GM18858 (cell line): ENCODE measurements around the gene NCR1.
"Not testable (repeated sequence)": the region's sequence is repeated elsewhere in the genome, so short reads cannot be mapped to it uniquely, and the experiment has no call there.

Source experiments
- ATAC-seq: cut with Tn5 transposase; IDR thresholded peaks from one replicate; pipeline ENCODE4 v1.9.1; 2021; ENCODE audit not compliant: unreplicated experiment

NCR1 gene

GRCh38 chr19:54906819-54907218 lies 871 bp downstream of the NCR1 start:
- ATAC-seq: no peak

DNA sequence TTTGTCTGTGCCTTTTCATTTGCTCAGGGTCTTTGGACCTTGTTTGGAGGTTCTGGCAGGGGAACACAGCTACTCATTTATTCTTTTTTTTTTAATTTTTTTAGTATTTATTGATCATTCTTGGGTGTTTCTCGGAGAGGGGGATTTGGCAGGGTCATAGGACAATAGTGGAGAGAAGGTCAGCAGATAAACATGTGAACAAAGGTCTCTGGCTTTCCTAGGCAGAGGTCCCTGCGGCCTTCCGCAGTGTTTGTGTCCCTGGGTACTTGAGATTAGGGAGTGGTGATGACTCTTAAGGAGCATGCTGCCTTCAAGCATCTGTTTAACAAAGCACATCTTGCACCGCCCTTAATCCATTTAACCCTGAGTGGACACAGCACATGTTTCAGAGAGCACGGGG lies 2.0 kb downstream of the NCR1 start:
- not testable (repeated sequence) for ATAC-seq

GRCh38 chr19:54916822-54917221 lies 10.9 kb downstream of the NCR1 start:
- no peak for ATAC-seq

DNA sequence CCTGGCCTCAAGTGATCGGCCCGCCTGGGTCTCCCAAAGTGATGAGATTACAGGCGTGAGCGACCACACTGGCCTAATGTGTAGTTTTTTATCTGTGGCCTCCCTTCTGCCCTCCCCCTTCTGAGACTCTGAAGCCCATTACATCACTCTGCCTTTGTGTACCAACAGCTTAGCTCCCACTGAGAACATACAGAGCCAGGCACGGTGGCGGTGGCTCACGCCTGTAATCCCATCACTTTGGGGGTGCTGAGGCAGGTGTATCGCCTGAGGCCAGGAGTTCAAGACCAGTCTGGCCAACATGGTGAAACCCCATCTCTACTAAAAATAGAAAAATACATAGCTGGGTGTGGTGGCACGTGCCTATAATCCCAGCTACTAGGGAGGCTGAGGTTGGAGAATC lies 12.6 kb downstream of the NCR1 start:
- ATAC-seq: no peak

- not testable (repeated sequence) for ATAC-seq
These were observed 14.0 kb downstream of the NCR1 start for GRCh38 chr19:54919646-54920563.

DNA sequence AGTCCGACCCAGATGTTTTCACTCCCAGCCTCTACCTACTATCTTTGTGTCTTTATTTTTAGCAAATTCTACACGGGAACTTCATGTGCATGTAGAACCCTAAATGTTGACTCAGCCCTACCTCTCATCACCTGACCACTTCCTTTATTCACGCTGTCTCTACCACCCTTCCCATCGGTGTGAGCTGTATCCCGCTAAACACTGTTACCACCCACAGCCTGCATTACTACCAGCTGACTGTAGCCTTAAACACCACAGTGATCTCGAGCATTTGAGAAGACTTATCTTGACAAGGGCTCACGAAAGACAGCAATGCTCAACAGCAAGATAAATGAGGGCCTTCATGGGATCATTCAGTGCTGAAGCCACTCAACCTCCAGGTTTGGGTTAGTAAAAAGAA lies 15.1 kb downstream of the NCR1 start:
- ATAC-seq: no peak

DNA sequence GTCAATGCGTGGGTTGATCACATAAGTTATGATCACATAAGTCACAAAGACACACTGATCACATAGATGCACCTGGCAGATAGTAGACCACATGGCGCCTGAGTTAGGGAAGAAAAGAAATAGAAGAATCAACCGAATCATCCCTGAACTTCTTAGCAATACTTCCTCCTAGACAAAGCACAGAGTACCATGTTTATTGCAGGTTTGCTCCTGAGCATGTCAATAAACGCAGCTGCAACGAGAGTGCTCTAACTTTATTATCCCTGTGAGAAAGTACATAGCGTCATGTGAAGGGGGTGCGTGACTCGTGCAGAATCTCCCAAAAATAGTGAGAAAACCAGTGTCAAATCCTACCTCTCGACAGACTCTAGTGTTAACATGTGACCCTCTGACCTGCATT lies 17.3 kb downstream of the NCR1 start:
- ATAC-seq: no peak

- ATAC-seq: no peak
These were observed 22.4 kb downstream of the NCR1 start for GRCh38 chr19:54928299-54928698.

- no peak for ATAC-seq
These were observed 32.0 kb downstream of the NCR1 start for GRCh38 chr19:54937926-54938325.

- ATAC-seq: no peak
These were observed 33.0 kb downstream of the NCR1 start for GRCh38 chr19:54938906-54939305.

- ATAC-seq: not testable (repeated sequence)
These were observed 33.6 kb downstream of the NCR1 start for GRCh38 chr19:54939538-54939937.

GRCh38 chr19:54943772-54944361 lies 37.9 kb downstream of the NCR1 start:
- ATAC-seq: not testable (repeated sequence)

DNA sequence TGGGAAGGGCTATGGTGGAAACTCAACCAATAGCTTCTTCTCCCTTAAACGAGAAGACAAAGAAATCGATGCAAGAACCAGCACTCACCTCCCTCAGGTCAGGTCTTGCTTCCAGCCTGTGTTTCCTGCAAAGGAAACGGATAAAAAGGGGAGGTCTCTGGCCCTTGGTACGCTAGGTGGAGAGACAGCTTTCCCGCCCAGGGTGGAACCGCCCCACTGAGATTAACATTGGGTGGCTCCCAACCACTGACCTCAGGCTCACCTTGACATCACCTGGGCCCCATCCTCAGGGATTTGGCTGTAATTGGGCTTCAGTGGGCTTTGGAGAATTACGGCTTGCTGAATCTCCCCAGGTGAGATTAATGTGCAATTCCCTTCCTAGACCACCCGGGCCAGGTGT lies 41.4 kb downstream of the NCR1 start, which contains the start of gene NLRP7:
Gene NLRP7 (minus strand): TSS at position 150 of the 400 bp plus-strand sequence.
- ATAC-seq: no peak

GRCh38 chr19:54949412-54949811 lies 43.5 kb downstream of the NCR1 start:
- no peak for ATAC-seq

DNA sequence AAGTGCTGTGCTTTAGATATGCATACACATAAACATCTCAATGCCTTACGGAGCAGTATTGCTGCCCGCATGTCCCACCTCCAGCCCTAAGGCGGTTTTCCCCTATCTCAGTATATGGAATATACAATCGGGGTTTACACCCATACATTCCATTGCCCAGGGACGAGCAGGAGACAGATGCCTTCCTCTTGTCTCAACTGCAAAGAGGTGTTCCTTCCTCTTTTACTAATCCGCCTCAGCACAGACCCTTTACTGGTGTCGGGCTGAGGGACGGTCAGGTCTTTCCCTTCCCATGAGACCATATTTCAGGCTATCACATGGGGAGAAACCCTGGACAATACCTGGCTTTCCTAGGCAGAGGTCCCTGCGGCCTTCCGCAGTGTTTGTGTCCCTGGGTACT lies 44.6 kb downstream of the NCR1 start:
- not testable (repeated sequence) for ATAC-seq

GRCh38 chr19:54952591-54953344 lies 46.8 kb downstream of the NCR1 start:
- ATAC-seq: no peak

GRCh38 chr19:54953345-54953713 lies 47.4 kb downstream of the NCR1 start:
- not testable (repeated sequence) for ATAC-seq

DNA sequence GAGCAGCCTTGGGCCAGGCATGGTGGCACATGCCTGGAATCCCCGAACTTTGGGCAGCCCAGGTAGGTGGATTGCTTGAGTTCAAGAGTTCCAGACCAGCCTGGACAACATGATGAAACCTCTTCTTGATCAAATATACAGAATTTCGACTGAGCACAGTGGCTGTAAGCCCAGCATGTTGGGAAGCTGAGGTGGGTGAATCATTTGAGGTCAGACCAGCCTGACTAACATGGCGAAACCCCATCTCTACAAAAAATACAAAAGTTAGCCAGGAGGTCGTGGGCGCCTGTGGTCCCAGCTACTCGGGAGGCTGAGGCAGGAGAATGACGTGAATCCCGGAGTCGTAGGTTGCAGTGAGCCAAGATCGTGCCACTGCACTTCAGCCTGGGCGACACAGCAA lies 49.4 kb downstream of the NCR1 start:
- ATAC-seq: no peak

DNA sequence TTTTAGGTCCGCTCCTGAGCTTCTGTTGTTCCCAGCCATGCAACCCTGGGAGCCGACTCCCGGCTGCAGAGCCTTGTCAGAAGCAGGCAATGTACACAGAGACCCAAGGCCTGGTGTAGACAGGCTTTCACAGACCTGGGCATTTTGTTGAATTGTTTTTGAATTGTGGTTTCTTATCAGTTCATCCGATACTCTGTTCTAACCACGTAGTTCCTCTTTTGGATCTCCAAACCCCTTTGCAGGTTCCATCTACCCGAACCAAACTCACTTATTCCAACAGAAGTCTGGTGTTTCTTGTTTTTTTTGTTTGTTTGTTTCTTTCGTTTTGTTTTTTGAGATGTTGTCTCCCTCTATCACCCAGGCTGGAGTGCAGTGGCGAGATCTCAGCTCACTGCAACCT lies 53.9 kb downstream of the NCR1 start:
- ATAC-seq: no peak
